K562 (cell line): ENCODE data around the gene PSORS1C2. TPM values are rescaled to one million over a fixed set of nuclear protein-coding genes. Genes with fewer than 3 reads are reported as not detected.

Experiments
- ADNP ChIP-seq: fragments of 200-800 bp; sonication (Bioruptor generic); IDR thresholded peaks from 2 replicates; pipeline ENCODE4 v1.6.1; 2016; ENCODE audit warnings: missing genetic modification characterization, missing compliant biosample characterization
- BRD4 ChIP-seq: fragments of 200-600 bp; sonication (generic); IDR thresholded peaks from 2 replicates; pipeline ENCODE4 v1.6.1; 2017; ENCODE audit warnings: inconsistent platforms
- CBFA2T3 ChIP-seq: fragments of 450-650 bp; IDR thresholded peaks from 2 replicates; pipeline ENCODE4 v1.6.1; 2017
- CEBPG ChIP-seq, 3 experiments: fragments of 200-800 bp in 1 of 3; sonication (Bioruptor generic) in 1 of 3; sonication (generic) in 1 of 3; formaldehyde crosslinking in 1 of 3; IDR thresholded peaks in 2 of 3; conservative IDR thresholded peaks in 1 of 3; 2 replicates each; pipeline versions ENCODE4 v1.6.1 to v1.8.0; 2016 to 2022; ENCODE audit warnings: missing compliant biosample characterization in 2 of 3, missing genetic modification characterization in 2 of 3, mild to moderate bottlenecking in 1 of 3, missing genetic modification reagents in 1 of 3
- EHMT2 ChIP-seq: fragments of 450-650 bp; IDR thresholded peaks from 2 replicates; pipeline ENCODE4 v1.6.1; 2018; ENCODE audit warnings: antibody characterized with exemption
- ESRRB ChIP-seq: fragments of 250-450 bp; sonication (Bioruptor Pico); IDR thresholded peaks from 2 replicates; pipeline ENCODE4 v1.5.0; 2020; ENCODE audit warnings: mild to moderate bottlenecking, moderate library complexity, borderline replicate concordance
- EZH2 ChIP-seq: IDR thresholded peaks from 2 replicates; pipeline ENCODE4 v1.6.1; 2012; ENCODE audit warnings: low read depth, mild to moderate bottlenecking, inconsistent platforms, low read length, borderline replicate concordance
- NCOR1 ChIP-seq: fragments of 450-650 bp; IDR thresholded peaks from 2 replicates; pipeline ENCODE4 v1.6.1; 2016; ENCODE audit warnings: mild to moderate bottlenecking, moderate library complexity
- PKNOX1 ChIP-seq: fragments of 450-650 bp; IDR thresholded peaks from 2 replicates; pipeline ENCODE4 v1.6.1; 2016
- RFX1 ChIP-seq: fragments of 450-650 bp; IDR thresholded peaks from 2 replicates; pipeline ENCODE4 v1.6.1; 2016; ENCODE audit warnings: mild to moderate bottlenecking, moderate library complexity
- RFX7 ChIP-seq: fragments of 250-450 bp; sonication (Bioruptor Pico); IDR thresholded peaks from 2 replicates; pipeline ENCODE4 v1.5.1; 2021; ENCODE audit warnings: mild to moderate bottlenecking
- SOX6 ChIP-seq: fragments of 450-650 bp; IDR thresholded peaks from 2 replicates; pipeline ENCODE4 v1.6.1; 2014; ENCODE audit warnings: mild to moderate bottlenecking
- TAL1 ChIP-seq: fragments of 450-650 bp; IDR thresholded peaks from 2 replicates; pipeline ENCODE4 v1.6.1; 2016; ENCODE audit warnings: mild to moderate bottlenecking
- U2AF1 ChIP-seq: fragments of 200-400 bp; formaldehyde crosslinking; optimal IDR thresholded peaks from 2 replicates; pipeline ENCODE3; 2017; ENCODE audit warnings: mild to moderate bottlenecking, low read depth, low read length, moderate library complexity
- USF1 ChIP-seq: sonication (generic); formaldehyde crosslinking; IDR thresholded peaks from 2 replicates; pipeline ENCODE4 v1.9.0; 2022; ENCODE audit warnings: mild to moderate bottlenecking, missing genetic modification reagents
- XRCC5 ChIP-seq: fragments of 200-400 bp; formaldehyde crosslinking; IDR thresholded peaks from 2 replicates; pipeline ENCODE4 v1.6.1; 2017; ENCODE audit warnings: low read depth, mild to moderate bottlenecking, low read length
- ZFP36 ChIP-seq: fragments of 150-350 bp; IDR thresholded peaks from 2 replicates; pipeline ENCODE4 v1.6.1; 2018; ENCODE audit warnings: low read length, low read depth; ENCODE audit not compliant: partially characterized antibody
- ZNF143 ChIP-seq: sonication (generic); formaldehyde crosslinking; IDR thresholded peaks from 2 replicates; pipeline ENCODE4 v1.9.0; 2022; ENCODE audit warnings: mild to moderate bottlenecking, missing genetic modification reagents
- polyA plus RNA-seq, 8 experiments: library from polyadenylated mRNA; depleted of rRNA in 4 of 8; stranded (reverse) in 5 of 8; unstranded in 3 of 8; fragments of >200 nt; fragmentation: Nextera tagmentation in 2 of 8; fragmentation: Illumina TruSeq in 1 of 8; extraction: Ambion mirVana in 2 of 8; extraction: Trizol in 1 of 8; gene quantifications; 2 replicates each; pipeline versions ENCODE4 v1.2.1 to v1.2.3, GENCODE V29; 2011 to 2014; ENCODE audit warnings: inconsistent platforms in 1 of 8, missing spikeins in 1 of 8
- total RNA-seq, 7 experiments: library from RNA; depleted of rRNA in 6 of 7; stranded (reverse); fragments of >200 nt in 6 of 7; fragmentation: Illumina TruSeq in 2 of 7; extraction: Trizol in 2 of 7; gene quantifications; 2 replicates each; pipeline versions ENCODE4 v1.2.1 to v1.2.3, GENCODE V29; 2011 to 2021; ENCODE audit warnings: low replicate concordance in 1 of 7
- TF ChIP-seq, protein P1 (sequence below): IDR thresholded peaks from 2 replicates; pipeline ENCODE4 v1.6.1; 2012; ENCODE audit warnings: low read depth, low read length, improper control_type of control experiment, borderline replicate concordance
- TF ChIP-seq, protein P2 (sequence below): fragments of 450-650 bp; IDR thresholded peaks from 2 replicates; pipeline ENCODE4 v1.6.1; 2018; ENCODE audit not compliant: partially characterized antibody

PSORS1C2 gene
- total and polyA plus RNA-seq, 9 of the 15 experiments (the other 6 are each of a cell fraction or from before 2014, with no cell fraction given) = not detected

DNA sequence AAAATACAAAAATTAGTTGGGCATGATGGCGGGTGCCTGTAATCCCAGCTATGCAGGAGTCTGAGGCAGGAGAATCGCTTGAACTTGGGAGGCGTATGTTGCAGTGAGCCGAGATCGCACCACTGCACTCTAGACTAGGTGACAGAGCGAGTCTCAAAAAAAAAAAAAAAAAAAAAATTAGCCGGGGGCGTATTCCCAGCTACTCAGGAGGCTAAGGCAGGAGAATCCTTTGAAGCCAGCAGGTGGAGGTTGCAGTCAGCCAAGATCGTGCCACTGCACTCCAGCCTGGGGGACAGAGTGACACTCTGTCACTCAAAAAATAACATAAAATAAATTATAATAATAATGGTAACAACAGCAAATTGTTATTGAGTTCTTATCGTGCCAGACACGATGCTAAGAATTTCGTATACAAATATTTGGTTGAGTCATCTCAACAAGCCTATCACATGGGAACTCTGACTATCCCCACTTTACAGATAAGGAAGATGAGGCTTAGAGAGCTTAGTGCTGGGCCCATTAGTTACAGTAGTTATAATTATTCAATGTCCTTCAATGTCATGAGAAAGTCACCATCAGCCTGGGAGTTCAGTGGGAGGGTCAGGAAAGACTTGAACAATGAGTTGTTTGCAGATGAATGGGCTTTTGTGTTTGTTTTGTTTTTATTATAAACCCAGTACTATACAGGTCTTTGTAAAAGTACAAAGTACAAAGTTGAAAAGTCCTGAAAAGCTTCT is 45.9 kb downstream of the PSORS1C2 start (continued):
- TF ChIP-seq CEBPG (CRISPR knock-in tag; IDR thresholded peaks at IDR 0.05) (no peak), CEBPG (tag; conservative IDR thresholded peaks at IDR 0.05 in 1 of 2, IDR thresholded peaks at IDR 0.05 in 1 of 2) (no peak), ZNF143 (CRISPR knock-in tag) (no peak), CBFA2T3 (peak; percentile 72), TAL1 (peak; percentile 35; the same call in 1 of the 2 replicates), U2AF1 (no peak), SOX6 (0 out of 2 replicates have a peak, but pooled peaks have one; percentile 13), NCOR1 (peak; percentile 42; the same call in 1 of the 2 replicates), USF1 (CRISPR knock-in tag) (no peak), EHMT2 (no peak), BRD4 (no peak), XRCC5 (no peak), RFX1 (no peak), RFX7 (no peak), ESRRB (CRISPR knock-in tag) (no peak), PKNOX1 (peak; percentile 58), EZH2 (no peak), ADNP (tag) (peak; percentile 80; the same call in 1 of the 2 replicates), ZFP36 (peak; percentile 16)
- TF ChIP-seq, protein P1, sequence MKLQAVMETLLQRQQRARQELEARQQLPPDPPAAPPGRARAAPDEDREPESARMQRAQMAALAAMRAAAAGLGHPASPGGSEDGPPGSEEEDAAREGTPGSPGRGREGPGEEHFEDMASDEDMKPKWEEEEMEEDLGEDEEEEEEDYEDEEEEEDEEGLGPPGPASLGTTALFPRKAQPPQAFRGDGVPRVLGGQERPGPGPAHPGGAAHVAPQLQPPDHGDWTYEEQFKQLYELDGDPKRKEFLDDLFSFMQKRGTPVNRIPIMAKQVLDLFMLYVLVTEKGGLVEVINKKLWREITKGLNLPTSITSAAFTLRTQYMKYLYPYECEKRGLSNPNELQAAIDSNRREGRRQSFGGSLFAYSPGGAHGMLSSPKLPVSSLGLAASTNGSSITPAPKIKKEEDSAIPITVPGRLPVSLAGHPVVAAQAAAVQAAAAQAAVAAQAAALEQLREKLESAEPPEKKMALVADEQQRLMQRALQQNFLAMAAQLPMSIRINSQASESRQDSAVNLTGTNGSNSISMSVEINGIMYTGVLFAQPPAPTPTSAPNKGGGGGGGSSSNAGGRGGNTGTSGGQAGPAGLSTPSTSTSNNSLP = 0 out of 2 replicates have a peak, but pooled peaks have one; percentile 29
- TF ChIP-seq, protein P2, sequence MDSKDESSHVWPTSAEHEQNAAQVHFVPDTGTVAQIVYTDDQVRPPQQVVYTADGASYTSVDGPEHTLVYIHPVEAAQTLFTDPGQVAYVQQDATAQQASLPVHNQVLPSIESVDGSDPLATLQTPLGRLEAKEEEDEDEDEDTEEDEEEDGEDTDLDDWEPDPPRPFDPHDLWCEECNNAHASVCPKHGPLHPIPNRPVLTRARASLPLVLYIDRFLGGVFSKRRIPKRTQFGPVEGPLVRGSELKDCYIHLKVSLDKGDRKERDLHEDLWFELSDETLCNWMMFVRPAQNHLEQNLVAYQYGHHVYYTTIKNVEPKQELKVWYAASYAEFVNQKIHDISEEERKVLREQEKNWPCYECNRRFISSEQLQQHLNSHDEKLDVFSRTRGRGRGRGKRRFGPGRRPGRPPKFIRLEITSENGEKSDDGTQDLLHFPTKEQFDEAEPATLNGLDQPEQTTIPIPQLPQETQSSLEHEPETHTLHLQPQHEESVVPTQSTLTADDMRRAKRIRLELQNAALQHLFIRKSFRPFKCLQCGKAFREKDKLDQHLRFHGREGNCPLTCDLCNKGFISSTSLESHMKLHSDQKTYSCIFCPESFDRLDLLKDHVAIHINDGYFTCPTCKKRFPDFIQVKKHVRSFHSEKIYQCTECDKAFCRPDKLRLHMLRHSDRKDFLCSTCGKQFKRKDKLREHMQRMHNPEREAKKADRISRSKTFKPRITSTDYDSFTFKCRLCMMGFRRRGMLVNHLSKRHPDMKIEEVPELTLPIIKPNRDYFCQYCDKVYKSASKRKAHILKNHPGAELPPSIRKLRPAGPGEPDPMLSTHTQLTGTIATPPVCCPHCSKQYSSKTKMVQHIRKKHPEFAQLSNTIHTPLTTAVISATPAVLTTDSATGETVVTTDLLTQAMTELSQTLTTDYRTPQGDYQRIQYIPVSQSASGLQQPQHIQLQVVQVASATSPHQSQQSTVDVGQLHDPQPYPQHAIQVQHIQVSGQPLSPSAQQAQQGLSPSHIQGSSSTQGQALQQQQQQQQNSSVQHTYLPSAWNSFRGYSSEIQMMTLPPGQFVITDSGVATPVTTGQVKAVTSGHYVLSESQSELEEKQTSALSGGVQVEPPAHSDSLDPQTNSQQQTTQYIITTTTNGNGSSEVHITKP = peak; percentile 30
